COLO668 (cell line): ENCODE measurements around the gene ANAPC13.
A peak's percentile ranks its signal among the peaks of the same experiment; 100 is the strongest.

Experiments used
- DNase-seq: peaks from one replicate; lab custom pipeline; 2025; ENCODE audit not compliant: unreplicated experiment; lab: John Stamatoyannopoulos, UW

The ANAPC13 gene, protein sequence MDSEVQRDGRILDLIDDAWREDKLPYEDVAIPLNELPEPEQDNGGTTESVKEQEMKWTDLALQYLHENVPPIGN

GRCh38 chr3:134485718-134486576 lies at the start of gene ANAPC13, which contains the start of gene CEP63:
TSS of gene ANAPC13 (minus strand) at chr3:134485985. CDS start at chr3:134482904, 3,081 bp downstream.
TSS of gene CEP63 (plus strand) at chr3:134486057. CDS start at chr3:134495321, 9,264 bp downstream.
- DNase-seq: peak; percentile 91

DNA sequence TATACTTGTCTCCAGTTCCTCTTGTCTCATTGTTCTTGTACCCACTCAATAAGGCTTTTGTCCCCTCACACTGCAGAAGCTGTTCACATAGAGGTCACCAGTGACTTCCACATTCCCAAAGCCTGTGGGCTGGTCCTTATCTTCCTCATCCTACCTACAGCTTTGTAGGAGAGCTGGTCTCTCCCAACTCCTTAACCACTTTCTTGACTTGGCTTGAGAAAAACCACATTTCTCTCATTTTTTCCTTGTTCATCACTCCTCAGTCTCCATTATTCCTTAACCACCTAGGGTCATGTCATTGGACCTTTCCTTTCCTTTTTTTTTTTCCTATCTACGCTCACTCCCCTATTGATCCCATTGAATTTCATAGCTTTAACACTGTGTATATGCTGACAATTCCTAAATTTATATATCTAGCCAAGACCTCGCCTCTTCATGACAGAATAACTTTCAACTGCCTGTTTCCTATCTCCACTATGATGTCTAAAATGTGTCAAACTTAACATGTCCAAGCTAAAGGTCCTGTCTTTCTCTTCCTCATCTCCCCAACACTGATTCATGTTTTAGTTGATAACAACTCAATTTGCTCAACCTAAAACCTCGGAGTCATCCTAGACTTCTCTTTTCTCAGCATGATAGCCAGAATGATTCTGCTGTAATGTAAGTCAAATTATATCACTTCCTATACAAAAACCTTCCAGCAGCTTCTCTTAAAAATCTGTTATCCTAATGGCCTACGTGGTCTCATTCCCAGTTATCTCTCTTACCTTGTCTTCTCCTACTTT lies 49.6 kb upstream of the ANAPC13 start:
- no peak for DNase-seq

- DNase-seq: no peak
Measured at GRCh38 chr3:134533493-134533892, 47.7 kb upstream of the ANAPC13 start.

GRCh38 chr3:134527538-134528186 lies 41.9 kb upstream of the ANAPC13 start:
- no peak for DNase-seq

DNA sequence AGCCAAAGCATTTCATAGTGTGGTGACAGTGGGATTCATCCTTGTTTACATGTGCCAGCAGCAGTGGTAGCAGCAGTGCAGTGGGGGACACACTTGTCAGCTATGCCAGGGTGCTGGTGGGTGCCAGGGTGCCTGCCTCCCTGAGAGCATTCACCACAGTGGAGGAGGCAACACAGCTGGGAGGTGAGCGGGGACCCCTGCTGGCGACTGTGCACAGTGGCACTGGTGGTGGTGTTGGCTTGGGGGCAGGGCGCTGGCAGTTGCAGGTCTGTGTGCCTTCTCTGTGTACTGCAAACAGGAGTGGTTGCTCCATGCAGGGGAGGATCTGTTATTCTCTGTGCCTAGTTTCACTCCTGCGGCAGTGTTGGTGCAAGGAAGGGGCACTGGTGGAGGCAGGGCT lies 41.3 kb upstream of the ANAPC13 start:
- no peak for DNase-seq

DNA sequence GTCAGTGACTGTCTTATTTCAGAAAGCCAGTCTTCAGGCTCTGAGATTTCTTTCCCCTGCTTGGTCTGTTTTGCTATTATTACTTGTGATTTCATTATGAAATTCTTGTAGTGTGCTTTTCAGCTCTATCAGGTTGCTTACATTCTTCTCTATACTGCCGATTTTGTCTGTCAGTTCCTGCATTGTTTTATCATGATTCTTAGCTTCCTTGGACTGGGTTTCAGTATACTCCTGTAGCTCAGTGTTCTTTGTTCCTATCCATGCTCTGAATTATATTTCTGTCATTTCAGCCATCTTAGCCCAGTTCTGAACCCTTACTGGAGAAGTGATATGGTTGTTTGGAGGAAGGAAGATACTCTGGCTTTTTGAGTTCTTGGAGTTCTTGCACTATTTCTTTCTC lies 40.5 kb upstream of the ANAPC13 start:
- DNase-seq: no peak

DNA sequence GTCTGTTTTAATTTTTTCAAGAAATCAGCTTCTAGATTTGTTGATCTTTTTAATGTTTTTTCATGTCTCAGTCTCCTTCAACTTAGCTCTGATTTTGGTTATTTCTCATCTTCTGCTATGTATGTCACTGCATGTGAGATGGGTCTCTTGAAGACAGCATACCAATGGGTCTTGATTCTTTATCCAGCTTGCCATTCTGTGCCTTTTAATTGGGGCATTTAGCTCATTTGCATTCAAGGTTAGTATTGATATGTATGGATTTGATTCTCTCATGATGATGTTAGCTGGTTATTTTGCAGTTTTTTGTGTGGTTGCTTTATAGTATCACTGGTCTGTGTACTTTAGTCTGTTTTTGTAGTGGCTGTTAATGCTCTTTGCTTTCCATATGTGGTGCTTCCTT lies 39.5 kb upstream of the ANAPC13 start:
- no peak for DNase-seq

DNA sequence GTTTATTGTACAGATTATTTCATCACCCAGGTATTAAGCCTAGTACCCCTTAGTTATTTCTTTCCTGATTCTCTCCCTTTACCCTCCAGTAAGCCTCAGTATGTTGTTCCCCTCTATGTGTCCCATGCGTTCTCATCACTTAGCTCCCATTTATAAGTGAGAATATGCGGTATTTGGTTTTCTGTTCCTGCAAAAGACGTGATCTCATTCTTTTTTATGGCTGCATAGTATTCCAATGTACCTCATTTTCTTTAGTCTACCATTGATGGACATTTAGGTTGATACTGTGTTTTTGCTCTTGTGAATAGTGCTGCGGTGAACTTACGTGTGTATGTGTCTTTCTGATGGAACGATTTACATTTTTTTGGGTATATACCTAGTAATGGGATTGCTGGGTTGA lies 36.8 kb upstream of the ANAPC13 start:
- DNase-seq: no peak

DNA sequence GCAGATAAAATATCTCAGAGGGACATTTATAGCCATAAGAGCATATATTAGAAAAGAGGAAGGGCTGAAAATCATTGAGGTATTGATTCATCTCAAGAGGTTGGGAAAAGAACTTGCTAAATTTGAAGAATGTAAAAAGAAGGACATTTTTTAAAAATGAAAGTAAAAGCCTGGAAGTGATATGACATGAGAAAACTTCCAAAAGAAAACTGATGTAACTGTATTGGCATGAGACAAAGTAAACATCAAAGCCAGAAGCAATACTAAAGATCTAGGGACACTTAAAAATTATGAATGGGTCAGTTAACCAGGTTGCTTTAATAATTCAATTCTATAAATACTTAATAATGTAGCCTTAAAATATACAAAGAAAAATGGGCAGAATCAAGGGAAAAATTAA lies 32.0 kb upstream of the ANAPC13 start:
- no peak for DNase-seq

DNA sequence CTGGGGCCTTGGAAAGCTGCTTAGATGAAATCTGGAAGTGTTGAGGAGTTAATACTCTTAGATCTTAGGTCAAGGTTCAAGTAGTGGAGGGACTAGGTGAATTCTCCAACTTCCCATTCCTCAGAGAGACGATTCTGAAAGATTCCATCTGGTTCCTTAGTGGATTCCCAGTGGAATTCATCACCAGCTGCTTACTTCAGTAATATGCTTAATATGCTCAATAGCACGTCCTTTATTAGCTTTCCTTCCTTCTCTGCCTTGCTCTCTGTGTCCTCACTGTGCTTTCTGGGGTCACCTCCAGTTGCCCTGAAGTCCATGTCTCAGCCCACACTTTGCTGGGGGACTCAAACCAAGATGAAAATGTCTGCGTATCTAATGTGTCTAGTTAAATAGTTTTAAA lies 31.1 kb upstream of the ANAPC13 start:
- DNase-seq: no peak

DNA sequence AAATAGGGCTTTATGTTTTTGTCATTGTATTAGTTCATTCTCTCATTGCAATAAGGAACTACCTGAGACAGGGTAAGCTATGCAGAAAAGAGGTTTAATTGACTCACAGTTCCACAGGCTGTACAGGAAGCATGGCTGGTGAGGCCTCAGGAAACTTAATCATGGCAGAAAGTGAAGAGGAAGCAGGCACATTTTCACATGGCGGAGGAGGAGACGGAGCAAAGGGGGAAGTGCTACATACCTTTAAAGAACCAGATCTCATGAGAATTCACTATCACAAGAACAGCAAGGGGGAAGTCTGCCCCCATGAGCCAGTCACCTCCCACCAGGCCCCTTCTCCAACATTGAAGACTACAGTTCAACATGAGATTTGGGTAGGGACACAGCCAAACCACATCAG lies 25.7 kb upstream of the ANAPC13 start:
- no peak for DNase-seq

DNA sequence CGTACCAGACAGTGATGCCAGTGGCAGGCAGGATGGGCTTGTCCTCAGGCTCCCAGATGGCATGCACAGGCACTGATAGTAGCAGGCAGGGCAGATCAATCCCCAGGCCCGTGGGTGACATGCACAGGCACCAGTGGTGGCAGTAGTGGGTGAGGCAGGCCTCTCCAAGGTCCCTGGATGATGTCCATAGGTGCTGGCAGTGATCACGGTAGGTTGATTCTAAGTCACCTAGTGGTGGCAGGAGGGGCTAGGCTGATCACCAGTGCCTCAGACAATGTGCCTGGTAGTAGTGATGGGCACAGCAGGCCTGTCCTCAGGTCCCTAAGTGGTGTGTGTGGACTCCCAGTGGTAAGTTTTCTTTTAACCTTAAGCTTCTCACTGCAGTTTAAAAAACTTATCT lies 19.7 kb upstream of the ANAPC13 start:
- DNase-seq: no peak

GRCh38 chr3:134504132-134504531 lies 18.3 kb upstream of the ANAPC13 start:
- no peak for DNase-seq

GRCh38 chr3:134503266-134503665 lies 17.5 kb upstream of the ANAPC13 start:
- no peak for DNase-seq

DNA sequence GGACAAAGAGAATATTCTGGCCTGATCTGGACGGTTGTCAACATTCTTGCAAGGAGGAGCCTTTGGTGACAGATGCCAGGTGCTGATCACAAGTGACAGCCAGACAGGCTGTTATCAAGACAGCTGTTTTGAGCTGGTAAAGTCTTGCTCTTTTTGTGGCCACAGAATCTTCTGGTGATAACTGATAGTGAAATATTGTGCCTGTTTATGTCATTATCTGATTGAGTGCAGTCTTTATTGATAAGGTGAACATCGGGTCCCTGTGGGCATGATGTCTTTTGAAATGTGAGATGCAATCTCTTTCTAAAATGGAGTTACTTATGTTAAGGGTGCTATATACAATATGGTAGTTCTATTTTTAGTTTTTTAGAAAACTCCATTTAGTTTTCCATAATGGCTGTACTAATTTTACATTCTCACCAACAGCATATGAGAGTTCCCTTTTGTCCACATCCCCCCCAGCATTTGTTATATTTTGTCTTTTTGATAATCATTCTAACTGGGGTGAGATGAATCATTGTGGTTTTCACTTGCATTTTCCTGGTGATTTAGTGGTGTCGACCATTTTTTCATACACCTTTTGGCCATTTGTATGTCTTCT lies 10.8 kb upstream of the ANAPC13 start:
- DNase-seq: no peak

GRCh38 chr3:134495980-134496379 lies 10.2 kb upstream of the ANAPC13 start:
- no peak for DNase-seq

GRCh38 chr3:134494495-134494894 lies 8.7 kb upstream of the ANAPC13 start:
- DNase-seq: no peak

- no peak for DNase-seq
Measured at GRCh38 chr3:134487406-134487805, 1.6 kb upstream of the ANAPC13 start.

- no peak for DNase-seq
Measured at GRCh38 chr3:134486577-134487041, 824 bp upstream of the ANAPC13 start.

- peak; percentile 8 for DNase-seq
Measured at GRCh38 chr3:134485075-134485717, 589 bp downstream of the ANAPC13 start.
